NCI-H2227 (cell line): ENCODE measurements around the gene PPIAL4G.
A peak's percentile ranks its signal among the peaks of the same experiment; 100 is the strongest.
"Not testable (repeated sequence)": the region's sequence is repeated elsewhere in the genome, so short reads cannot be mapped to it uniquely, and the experiment has no call there.

Source experiments
- DNase-seq: peaks from one replicate; lab custom pipeline; 2025; ENCODE audit not compliant: unreplicated experiment; lab: John Stamatoyannopoulos, UW

The PPIAL4G gene

DNA sequence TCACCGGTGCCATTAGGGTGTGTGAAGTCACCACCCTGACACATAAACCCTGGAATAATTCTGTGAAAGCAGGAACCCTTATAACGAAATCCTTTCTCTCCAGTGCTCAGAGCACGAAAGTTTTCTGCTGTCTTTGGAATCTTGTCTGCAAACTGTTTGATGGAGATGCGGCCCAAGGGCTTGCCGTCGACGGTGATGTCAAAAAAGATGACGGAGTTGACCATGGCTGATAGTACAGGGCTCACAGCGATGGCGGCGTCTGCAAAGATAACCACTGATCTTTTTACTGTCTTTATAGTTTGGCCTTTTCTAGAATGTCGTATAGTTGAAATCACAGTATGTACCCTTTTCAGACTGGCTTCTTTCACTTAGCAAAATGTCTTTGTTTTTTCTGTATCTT is at the start of gene PPIAL4G:
Gene PPIAL4G, minus strand, starts transcription at position 274 of the 400 bp plus-strand sequence. Its CDS starts 50 bp downstream, at position 224.
- DNase-seq: not testable (repeated sequence)

DNA sequence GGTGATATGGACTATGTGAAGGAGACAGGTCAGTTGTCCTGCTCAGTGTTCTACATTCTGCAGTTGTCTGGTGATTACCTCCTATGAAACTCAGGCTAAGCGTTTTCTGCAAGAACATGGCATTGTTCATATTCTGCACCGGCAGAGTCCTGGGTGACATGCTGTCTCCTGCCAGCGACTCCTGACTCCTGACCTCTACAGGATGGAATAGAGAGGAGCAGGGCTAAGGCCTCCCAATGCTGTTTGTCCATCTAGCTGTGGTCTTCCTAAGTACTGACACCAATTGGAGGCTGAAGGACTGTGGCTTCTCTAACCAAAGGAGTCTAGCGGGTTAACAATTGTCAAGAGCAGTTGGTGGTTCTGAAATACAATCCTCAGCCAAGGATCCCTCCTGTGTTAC is 49.1 kb upstream of the PPIAL4G start:
- not testable (repeated sequence) for DNase-seq

DNA sequence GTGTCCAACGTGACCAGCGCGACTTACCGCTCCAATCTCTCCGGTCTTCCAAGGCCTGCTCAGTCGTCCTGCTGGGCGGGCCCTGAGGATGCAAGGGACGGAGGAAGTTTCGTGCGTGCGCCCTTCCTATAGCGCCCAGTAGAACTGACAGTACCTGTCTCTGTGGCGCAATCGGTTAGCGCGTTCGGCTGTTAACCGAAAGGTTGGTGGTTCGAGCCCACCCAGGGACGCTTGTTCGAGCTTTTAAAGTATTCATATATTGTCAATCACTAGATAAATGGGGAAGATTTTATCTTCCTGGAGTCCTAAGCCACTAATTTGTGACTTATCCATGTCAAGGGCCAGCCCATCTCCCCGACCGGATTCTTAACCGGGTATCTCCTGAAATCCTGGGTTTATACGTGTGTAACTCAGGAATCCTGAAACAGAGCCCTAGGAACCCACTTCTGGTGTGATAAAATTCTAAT is 46.0 kb upstream of the PPIAL4G start:
- DNase-seq: not testable (repeated sequence)

DNA sequence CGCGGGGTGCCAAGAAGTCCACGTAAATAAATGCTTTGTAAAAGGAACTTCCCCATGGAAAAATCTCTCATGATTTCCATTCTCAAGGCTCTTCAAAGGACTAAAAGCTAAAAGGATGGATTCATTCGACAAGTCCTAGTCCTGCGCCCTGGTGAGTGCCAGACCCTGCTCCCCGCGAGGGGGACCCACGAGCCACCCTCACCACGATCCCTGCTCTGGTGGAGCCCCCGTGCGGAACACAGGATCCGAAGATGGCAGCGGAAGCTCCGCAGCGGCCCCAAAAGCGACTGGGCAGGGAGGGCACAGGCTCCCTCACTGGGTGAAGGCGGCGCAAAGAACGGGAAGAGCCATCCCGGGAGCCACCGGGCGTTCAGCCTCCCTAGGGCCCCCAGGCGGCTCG is 45.5 kb upstream of the PPIAL4G start:
- DNase-seq: not testable (repeated sequence)

DNA sequence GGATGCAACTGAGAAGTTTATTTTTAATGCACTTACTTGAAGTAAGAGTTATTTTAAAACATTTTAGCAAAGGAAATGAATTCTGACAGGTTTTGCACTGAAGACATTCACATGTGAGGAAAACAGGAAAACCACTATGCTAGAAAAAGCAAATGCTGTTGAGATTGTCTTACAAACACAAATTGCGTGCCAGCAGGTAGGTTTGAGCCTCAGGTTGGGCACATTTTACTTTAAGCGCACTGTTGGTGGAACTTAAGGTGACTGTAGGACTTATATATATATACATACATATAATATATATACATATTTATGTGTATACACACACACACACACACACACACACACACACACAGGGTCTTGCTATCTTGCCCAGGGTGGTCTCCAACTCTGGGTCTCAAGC is 43.5 kb upstream of the PPIAL4G start:
- DNase-seq: not testable (repeated sequence)

DNA sequence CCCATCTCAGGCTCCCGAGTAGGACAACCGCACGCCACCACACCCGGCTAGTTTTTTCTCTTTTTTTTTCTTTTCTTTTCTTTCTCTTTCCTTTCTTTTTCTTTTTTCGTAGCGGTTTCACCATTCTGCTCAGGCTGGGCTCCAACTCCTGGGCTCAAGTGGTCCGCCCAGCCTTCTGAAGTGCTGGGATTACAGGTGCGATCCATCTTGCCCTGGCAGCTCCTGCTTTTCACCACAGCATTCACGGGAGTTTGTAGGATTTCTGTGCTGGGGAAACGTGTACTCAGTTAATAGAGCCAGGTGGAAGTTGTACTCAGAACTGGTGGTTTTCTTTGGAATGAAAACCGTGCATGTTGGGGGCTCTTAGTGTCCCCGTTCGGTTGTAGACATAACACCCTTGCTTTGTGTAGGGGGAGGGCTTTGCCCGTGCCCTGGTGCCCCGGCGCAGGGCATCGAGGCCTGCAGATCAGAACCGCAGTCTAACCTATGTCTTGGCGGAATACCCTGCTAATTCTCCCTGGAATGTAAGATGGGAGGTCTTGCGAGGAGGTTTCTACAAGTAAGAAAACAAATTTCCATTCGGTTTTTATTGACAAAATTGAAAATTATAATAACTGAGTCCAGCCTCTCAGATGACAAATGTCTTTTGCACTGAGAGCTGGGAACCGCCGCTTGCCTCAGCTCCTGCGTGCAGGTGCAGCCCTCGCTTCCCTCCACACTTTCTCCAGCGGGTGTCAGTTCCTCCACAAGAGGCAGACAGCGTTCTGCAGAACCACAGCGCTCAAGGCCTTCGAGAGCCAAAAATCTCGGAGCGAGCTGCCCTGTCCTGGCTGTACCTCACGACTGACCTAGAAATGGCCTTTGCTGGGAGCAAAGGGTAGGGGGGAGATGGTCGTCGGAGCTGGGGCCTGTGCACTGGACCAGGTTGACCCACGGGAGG is 40.4 kb upstream of the PPIAL4G start:
- DNase-seq: not testable (repeated sequence)

DNA sequence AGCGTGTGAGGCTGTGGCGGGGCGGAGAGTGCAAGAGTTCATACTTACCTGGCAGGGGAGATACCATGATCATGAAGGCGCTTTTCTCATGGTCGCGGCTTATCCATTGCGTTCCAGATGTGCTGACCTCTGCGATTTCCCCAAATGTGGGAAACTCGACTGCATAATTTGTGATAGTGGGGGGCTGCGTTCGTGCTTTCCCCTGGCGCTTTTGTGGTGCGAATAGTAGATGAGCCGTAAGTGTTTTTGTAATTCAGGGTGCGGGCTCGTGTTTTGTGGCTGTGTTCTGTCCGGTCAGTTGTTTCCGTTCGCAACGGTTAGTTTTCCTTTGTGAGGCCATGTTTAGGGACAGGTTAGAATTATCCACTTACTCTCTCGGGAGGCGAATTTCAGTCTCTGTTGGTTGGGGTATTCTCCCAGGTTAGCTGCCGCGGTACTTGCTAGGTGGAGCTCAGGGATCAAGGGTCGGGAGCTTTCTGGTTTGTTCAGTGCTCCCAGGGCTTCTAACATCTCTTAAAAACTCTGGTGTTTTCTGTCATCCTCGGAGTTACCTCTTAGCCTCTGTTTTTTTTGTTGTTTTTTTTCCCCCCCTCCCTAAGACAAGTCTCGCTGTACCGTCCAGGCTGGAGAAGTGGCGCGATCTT is 39.6 kb upstream of the PPIAL4G start:
- DNase-seq: peak; percentile 47

DNA sequence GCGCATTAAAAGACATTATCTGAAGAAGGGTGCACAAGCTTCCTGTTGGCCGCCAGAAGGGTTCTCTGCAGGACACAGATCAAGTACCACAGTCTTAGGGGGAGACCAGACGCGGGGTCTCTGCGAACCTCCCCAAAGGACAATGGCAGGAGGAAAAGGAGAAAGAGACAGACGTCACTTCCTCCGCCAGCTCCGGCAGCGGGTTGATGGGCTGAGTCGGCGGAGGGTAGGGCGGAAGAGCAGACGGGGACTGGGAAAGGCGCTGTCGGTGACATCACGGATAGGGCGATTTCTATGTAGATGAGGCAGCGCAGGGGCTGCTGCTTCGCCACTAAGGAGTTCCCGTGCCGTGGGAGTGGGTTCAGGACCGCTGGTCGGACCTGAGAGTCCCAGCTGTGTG is 39.0 kb upstream of the PPIAL4G start:
- DNase-seq: peak; percentile 58

DNA sequence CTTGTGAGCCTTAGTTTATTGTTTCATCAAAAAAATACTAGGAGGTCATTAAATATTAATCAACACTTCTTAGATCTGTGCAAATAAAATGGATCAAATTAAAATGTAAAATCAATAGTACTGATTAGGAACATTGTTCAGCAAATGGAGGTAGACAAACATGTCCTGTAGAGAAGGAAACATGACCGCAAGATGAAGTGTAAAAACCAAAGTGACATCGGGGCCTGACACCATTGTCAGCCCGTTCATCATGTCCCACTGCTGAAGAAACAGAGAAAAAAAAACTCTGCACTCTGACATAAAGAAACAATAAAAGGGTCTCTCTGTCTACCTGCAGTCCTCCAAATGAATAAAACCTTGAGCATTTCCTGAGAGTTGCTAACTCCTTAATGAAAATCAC is 31.2 kb upstream of the PPIAL4G start:
- DNase-seq: not testable (repeated sequence)

DNA sequence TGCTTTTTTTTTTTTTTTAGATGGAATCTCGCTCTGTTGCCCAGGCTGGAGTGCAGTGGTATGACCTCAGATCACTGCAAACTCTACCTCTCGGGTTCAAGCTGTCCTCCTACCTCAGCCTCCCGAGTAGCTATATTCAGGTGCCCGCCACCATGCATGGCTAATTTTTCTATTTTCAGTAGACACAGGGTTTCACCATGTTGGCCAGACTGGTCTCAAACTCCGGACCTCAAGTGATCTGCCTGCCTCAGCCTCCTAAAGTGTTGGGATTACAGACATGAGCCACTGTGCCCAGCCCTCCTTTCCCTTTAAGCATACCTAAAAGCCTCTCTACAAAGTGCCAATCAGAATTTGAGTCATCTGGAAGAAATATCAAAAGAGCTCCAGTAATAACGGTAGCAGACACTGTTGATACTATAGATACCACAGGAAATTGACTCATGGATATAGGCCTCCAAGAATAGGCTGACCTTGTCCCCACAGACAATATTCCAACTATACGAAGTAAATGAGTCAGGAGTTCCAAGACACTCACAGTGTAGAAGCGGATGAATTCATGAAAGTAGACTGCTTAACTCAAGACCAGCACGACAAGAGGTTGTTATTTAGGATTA is 29.6 kb upstream of the PPIAL4G start:
- not testable (repeated sequence) for DNase-seq

DNA sequence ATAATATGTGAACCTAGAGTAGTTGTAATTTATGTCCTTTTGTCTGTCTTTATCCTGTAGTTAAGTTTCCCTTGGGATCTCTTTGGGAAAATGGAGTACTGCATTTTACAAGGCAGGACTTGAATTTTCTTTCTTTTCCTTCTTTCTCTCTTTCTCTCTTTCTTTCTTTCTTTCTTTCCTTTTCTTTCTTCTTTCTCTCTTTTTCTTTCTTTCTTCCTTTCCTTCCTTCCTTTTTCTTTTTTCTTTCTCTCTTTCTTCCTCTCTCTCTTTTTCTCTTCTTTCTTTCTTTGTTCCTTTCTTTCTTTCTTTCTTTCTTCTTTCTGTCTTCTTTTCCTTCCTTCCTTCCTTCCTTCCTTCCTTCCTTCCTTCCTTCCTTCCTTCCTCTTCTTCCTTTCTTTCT is 10.8 kb upstream of the PPIAL4G start:
- not testable (repeated sequence) for DNase-seq

DNA sequence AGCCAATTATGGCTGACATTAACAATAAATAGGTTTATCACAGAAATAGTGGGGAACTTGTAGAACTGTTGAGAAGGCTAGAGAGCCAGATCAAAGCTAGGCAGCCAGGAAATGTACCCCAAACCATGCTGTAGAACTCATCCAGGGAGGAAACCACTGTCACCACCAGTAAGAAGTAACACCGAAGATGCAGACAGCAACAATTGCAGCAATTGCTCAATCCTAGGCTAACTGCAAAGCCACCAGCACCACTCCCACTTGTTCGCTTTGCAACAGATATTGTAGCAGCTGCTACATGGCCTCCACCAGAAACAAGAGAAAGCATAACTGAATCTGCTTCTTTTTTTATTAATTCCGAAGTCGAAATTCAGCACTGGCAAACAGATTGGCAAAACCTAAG is 2.0 kb downstream of the PPIAL4G start:
- DNase-seq: not testable (repeated sequence)

DNA sequence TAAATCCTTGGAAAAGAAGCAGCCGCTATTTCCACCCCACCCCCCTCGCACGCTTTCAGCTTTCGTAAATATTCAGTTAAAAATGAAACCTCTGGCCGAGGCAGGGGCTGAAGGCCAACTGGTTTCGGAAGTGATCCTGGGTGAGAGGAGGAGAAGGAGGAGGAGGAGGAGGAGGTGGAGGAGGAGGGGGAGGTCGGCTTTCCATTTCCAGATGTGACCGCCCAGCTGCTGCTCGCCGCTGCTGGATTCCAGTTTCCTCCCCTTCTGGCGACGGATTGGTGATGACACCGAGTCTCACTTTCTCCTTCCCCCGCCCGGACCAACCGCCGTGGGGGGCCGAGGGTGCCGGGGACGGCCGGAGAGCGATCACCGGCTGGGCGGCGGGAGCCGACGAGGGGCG is 23.4 kb downstream of the PPIAL4G start:
- not testable (repeated sequence) for DNase-seq

DNA sequence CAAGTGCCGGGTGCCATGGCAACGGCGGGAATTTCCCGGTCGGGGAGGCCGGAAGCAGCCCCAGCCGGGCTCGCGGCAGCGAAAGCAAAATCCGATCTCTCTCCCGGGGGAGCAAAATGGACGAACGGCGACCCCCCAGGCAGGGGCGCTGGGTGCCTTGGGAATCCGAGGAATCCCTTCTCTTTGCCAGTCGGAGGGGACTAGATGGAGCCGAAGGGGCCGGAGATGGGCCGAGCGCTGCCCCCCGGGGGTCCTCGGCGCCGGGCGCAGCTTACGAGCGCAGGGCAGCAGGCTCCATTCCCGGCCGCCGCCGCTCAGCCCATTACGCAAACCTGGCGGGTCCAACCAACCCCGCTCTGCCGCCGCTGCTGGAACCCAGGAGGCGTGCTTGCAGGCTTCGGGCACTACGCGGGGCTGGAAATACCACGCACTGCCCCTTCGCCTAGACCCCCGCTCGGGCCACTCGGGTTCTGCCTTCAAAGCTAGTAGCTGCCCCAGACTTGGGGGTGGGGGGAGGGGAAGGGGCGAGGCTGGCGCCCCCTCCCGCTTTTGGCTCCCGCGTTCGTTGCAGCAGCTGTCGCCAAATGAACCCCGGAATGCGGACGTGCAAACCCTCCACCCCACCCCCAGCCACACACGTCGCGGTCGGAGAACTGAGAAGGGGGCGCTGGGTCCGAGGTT is 24.1 kb downstream of the PPIAL4G start:
- not testable (repeated sequence) for DNase-seq

DNA sequence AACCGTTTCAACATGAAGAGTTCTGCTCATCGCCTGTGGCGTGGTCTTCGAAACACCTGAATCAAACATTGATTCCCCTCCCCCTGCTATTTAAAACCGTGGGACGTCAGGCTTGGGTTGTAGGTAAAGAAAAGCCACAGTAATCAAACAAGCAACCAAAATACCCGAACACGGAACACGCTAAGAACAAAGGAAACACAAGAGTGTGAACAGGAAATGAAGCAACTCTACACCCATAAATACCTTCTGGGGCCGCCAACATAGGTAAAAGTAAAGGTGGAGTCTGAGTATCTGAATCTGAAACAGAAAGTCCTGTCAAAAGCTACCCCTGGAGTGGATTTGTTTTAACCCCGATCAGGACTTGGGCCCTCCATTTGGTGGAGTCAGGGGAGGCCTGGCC is 24.7 kb downstream of the PPIAL4G start:
- DNase-seq: not testable (repeated sequence)

DNA sequence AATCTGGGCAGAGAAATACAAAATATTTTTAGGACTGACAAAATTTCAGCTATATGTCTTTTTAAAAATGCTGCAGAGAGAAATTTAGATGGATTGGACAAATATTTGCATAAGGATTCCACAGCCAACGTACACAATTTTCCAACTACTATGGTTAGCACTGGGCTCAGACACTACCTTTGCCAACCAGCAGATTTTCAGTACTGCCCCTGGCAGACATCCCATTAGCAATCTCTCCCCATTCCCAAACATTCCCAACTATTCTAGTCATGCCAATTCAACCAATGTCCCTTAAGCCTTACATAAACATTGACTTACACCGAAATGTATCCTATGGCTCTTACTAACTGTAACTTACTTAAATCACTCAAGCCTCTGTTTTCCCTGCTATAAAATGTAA is 30.3 kb downstream of the PPIAL4G start:
- DNase-seq: not testable (repeated sequence)

DNA sequence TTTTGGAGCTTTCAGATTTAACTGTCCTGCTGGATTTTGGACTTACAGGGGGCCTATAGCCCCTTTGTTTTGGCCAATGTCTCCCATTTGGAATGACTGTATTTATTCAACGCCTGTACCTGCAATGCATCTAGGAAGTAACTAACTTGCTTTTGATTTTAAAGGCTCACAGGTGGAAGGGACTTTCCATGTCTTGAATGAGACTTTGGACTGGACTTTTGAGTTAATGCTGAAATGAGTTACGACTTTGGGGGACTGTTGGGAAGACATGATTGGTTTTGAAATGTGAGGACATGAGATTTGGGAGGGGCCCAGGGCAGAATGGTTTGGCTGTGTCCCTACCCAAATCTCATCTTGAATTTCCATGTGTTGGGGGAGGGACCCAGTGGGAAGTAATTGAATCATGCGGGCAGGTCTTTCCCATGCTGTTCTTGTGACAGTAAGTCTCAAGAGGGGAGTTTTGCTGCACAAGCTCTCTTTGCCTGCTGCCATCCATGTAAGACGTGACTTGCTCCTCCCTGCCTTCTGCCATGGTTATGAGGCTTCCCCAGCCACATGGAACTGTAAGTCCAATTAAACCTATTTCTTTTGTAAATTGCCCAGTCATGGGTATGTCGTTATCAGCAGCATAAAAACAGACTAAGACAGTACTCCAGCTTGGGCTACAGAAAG is 43.3 kb downstream of the PPIAL4G start:
- DNase-seq: not testable (repeated sequence)

DNA sequence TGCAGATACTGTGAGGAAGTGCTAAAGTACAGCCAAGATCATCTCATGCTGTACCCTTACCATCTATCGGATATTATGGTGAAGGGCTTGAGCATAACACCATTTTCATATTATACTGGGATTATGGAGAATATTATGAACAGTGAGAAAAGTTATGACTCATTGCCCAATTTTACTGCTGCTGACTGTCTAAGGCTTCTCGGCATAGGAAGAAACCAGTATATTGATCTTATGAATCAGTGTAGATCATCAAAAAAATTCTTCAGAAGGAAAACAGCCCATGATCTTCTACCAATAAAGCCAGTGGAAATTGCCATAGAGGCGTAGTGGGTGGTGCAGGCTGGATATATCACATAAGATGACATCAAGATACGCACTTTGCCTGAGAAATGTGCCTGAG is 47.7 kb downstream of the PPIAL4G start:
- no peak for DNase-seq

DNA sequence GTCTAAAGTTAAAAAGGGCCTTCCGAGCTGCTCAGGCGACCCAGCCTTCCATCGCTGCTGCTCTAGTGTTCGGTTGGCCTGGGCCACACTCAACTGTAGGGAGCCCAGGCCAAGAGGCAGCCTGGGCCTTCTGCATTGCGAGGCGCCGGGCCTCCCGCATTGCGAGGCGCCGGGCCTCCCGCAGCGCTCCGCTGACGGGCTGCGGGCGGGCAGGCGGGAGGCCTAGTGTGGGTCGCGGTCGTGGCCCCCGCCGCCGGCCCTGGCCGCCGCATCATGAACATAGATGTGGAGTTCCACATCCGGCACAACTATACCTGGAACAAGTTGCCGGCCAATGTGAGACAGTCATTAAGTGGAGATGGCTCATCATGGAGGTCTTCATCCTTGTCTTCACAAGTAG is 48.3 kb downstream of the PPIAL4G start:
- no peak for DNase-seq

DNA sequence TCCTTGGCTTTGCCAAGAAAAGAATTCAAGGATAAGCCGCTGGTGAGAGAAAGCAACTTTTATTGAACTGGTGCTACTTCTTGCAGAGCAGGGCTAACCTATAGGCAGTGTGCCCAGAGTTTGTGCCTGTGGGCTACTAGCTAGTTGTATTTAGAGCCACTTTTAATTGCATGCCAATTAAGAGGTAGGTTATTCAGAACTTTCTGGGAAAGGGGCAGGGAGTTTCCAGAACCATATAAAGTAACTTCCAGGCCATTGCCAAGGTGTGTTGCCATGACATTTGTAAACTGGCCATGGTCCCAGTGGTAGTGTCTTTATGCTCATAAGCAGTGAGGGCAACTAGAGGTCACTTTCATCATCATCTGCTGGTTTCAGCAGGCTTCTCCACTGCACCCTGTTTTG is 50.2 kb downstream of the PPIAL4G start:
- not testable (repeated sequence) for DNase-seq
